Mesodermal cell (in vitro differentiated cells): ENCODE results near the gene MRPL27.
"Not testable (repeated sequence)": the region's sequence is repeated elsewhere in the genome, so short reads cannot be mapped to it uniquely, and the experiment has no call there.

Experiments used
- H3K27ac ChIP-seq: 2 replicates; pipeline ENCODE4 v1.7.0; 2013; ENCODE audit warnings: mild to moderate bottlenecking, low read depth, low read length, moderate library complexity; ENCODE audit not compliant: severe bottlenecking
- H3K36me3 ChIP-seq: 2 replicates; pipeline ENCODE4 v1.7.1; 2013; ENCODE audit warnings: mild to moderate bottlenecking, low read length, moderate library complexity; ENCODE audit not compliant: control insufficient read depth, insufficient read depth
- H3K4me1 ChIP-seq: one replicate; pipeline ENCODE4 v1.7.1; 2013; ENCODE audit warnings: mild to moderate bottlenecking, low read length; ENCODE audit not compliant: insufficient read depth, control insufficient read depth, poor library complexity, severe bottlenecking
- H3K4me3 ChIP-seq: 2 replicates; pipeline ENCODE4 v1.7.0; 2013; ENCODE audit warnings: low read length, control low read depth, mild to moderate bottlenecking; ENCODE audit not compliant: insufficient read depth, poor library complexity, severe bottlenecking; ENCODE audit errors: extremely low read depth
- H3K9me3 ChIP-seq: 2 replicates; pipeline ENCODE4 v1.7.1; 2013; ENCODE audit warnings: mild to moderate bottlenecking, low read length, moderate library complexity; ENCODE audit not compliant: control insufficient read depth
- WGBS, 2 experiments: methylation state at CpG; one replicate each; pipeline ENCODE4 v1.1.5; 2013; ENCODE audit warnings: missing lambda C conversion rate in 2 of 2; ENCODE audit not compliant: insufficient coverage in 2 of 2; 5-methylcytosine and 5-hydroxymethylcytosine counted together

The MRPL27 gene

GRCh38 chr17:50344731-50345365 lies 28.1 kb downstream of the MRPL27 start:
- no peaks in the 10 kb centered on the region for H3K9me3 ChIP-seq

DNA sequence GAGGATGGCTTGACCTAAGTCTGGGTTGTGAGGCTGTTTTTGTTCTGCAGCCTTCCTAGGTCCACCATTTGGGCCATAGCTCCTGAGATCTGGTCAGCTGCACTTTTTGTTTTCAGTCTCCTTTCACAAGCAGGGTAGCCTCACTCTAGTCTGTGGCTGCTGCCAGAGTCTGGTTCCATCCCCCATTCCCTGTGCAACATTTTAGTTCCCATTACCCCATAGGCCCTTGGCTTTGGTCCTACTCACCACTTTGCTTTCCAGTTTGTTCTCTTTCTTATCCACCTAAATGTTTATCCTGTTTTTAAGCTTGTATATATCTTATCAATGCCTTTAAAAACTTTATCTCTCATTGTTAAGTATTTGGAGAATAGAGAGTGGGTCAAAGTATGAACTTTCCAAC lies 33.6 kb downstream of the MRPL27 start:
- H3K4me1 ChIP-seq = no peaks in the 10 kb centered on the region
- H3K9me3 ChIP-seq = peaks cover 9% of the 10 kb centered on the region
- H3K27ac ChIP-seq = no peak overlapping the region
- no peak overlapping the region for H3K4me3 ChIP-seq
- H3K36me3 ChIP-seq = no peaks in the 10 kb centered on the region

More at GRCh38 chr17:50344731-50345365, 28.1 kb downstream of the MRPL27 start:
- Histone ChIP-seq H3K36me3 (peaks cover 4% of the 10 kb centered on the region), H3K27ac (no peak overlapping the region), H3K4me3 (no peak overlapping the region), H3K4me1 (peaks cover 20% of the 10 kb centered on the region)
- WGBS, 2 experiments = 87 to 89% methylated on average over 13 of the region's 13 CpGs

- H3K4me3 ChIP-seq = no peak overlapping the region
- no peaks in the 10 kb centered on the region for H3K4me1 ChIP-seq
- no peak overlapping the region for H3K27ac ChIP-seq
- H3K36me3 ChIP-seq = no peaks in the 10 kb centered on the region
- H3K9me3 ChIP-seq = peaks cover 9% of the 10 kb centered on the region
Observed at GRCh38 chr17:50338645-50339044, 34.3 kb downstream of the MRPL27 start.

GRCh38 chr17:50337956-50338355 lies 35.0 kb downstream of the MRPL27 start:
- no CpG with 5 or more reads among the region's 2 CpGs for WGBS, 2 experiments
- Histone ChIP-seq H3K4me1 (no peaks in the 10 kb centered on the region), H3K4me3 (no peak overlapping the region), H3K27ac (no peak overlapping the region), H3K9me3 (peaks cover 9% of the 10 kb centered on the region), H3K36me3 (no peaks in the 10 kb centered on the region)

- not testable (repeated sequence) for H3K27ac ChIP-seq, H3K4me3 ChIP-seq, H3K9me3 ChIP-seq, H3K4me1 ChIP-seq, H3K36me3 ChIP-seq
- WGBS, 2 experiments = 71 to 83% methylated on average over 2 to 6 of the region's 14 CpGs
Observed at GRCh38 chr17:50333291-50334057, 39.5 kb downstream of the MRPL27 start.

GRCh38 chr17:50332196-50332595 lies 40.8 kb downstream of the MRPL27 start:
- H3K36me3 ChIP-seq = no peaks in the 10 kb centered on the region
- 93 to 94% methylated on average over 5 to 6 of the region's 6 CpGs for WGBS, 2 experiments
- H3K4me1 ChIP-seq = no peaks in the 10 kb centered on the region
- H3K27ac ChIP-seq = no peak overlapping the region
- H3K9me3 ChIP-seq = no peaks in the 10 kb centered on the region
- no peak overlapping the region for H3K4me3 ChIP-seq

DNA sequence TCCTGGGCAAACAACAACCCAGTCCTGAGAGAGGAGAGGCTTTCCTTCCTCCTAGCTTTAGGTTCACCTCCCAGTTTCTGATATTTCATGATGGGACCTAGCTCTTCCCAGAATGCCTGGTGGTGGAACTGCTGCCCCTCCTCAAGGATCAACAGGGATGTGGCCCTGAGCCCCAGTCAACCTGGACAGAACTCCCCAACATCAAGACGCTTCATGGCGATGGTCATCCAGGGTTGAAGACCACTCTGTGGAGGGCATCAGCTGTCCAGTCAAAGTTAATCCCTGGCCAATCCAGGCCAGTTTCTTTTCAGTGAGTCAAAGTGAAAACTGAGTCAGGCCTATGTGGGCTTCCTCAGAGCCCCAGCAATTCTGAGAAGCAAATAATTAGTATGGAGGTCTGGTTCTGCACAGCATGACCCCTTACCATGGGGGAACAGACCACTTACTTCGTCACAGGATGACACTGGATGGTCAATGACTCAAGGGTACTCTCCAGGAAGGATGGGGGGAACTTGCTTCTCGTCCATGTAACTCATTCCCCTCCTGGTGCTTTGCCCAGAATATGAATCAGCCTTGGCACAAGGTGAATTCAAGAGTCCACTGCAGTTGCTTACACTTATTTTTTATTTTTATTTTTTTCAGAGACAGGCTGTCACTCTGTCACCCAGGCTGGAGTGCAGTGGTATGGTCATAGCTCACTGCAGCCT lies 41.7 kb downstream of the MRPL27 start:
- H3K4me3 ChIP-seq = no peak overlapping the region
- no peaks in the 10 kb centered on the region for H3K36me3 ChIP-seq
- no peaks in the 10 kb centered on the region for H3K9me3 ChIP-seq
- H3K4me1 ChIP-seq = no peaks in the 10 kb centered on the region
- H3K27ac ChIP-seq = no peak overlapping the region
- 100% methylated on average over 4 of the region's 4 CpGs for WGBS, 2 experiments

- WGBS, 2 experiments = 87 to 92% methylated on average over 10 to 11 of the region's 11 CpGs
- no peaks in the 10 kb centered on the region for H3K36me3 ChIP-seq
- no peaks in the 10 kb centered on the region for H3K9me3 ChIP-seq
- no peaks in the 10 kb centered on the region for H3K4me1 ChIP-seq
- no peak overlapping the region for H3K27ac ChIP-seq
- H3K4me3 ChIP-seq = no peak overlapping the region
Observed at GRCh38 chr17:50330151-50330775, 42.7 kb downstream of the MRPL27 start.

- Histone ChIP-seq H3K9me3 (no peaks in the 10 kb centered on the region), H3K4me3 (no peak overlapping the region), H3K4me1 (no peaks in the 10 kb centered on the region), H3K36me3 (no peaks in the 10 kb centered on the region), H3K27ac (no peak overlapping the region)
- WGBS, 2 experiments = 95 to 100% methylated on average over 1 to 2 of the region's 3 CpGs
Observed at GRCh38 chr17:50329716-50330115, 43.3 kb downstream of the MRPL27 start.

- no peak overlapping the region for H3K4me3 ChIP-seq
- H3K36me3 ChIP-seq = no peaks in the 10 kb centered on the region
- 88 to 93% methylated on average over 16 to 17 of the region's 21 CpGs for WGBS, 2 experiments
- no peaks in the 10 kb centered on the region for H3K4me1 ChIP-seq
- H3K9me3 ChIP-seq = no peaks in the 10 kb centered on the region
- H3K27ac ChIP-seq = no peak overlapping the region
Observed at GRCh38 chr17:50328363-50329325, 44.3 kb downstream of the MRPL27 start.
